HG03558 (cell line): ENCODE data around the gene LEFTY1.

Source experiments
- ATAC-seq: cut with Tn5 transposase; IDR thresholded peaks from one replicate; pipeline ENCODE4 v1.9.1; 2021; ENCODE audit warnings: moderate number of reproducible peaks; ENCODE audit not compliant: unreplicated experiment; ENCODE audit errors: extremely low read depth

The LEFTY1 gene

GRCh38 chr1:225855503-225856300 lies 33.2 kb downstream of the LEFTY1 start:
- ATAC-seq: no peak

GRCh38 chr1:225853441-225853840 lies 35.5 kb downstream of the LEFTY1 start:
- ATAC-seq: no peak

GRCh38 chr1:225852413-225853124 lies 36.4 kb downstream of the LEFTY1 start:
- ATAC-seq: no peak

GRCh38 chr1:225851805-225852204 lies 37.1 kb downstream of the LEFTY1 start:
- peak; percentile 47 for ATAC-seq

- no peak for ATAC-seq
These were observed 38.6 kb downstream of the LEFTY1 start for GRCh38 chr1:225850370-225850769.

GRCh38 chr1:225849925-225850324 lies 39.0 kb downstream of the LEFTY1 start:
- no peak for ATAC-seq

- peak; percentile 50 for ATAC-seq
These were observed 40.7 kb downstream of the LEFTY1 start for GRCh38 chr1:225848030-225848955.

- ATAC-seq: no peak
These were observed 41.3 kb downstream of the LEFTY1 start for GRCh38 chr1:225847610-225848009.

- ATAC-seq: no peak
These were observed 42.3 kb downstream of the LEFTY1 start for GRCh38 chr1:225846331-225847310.

GRCh38 chr1:225845571-225846259 lies 43.2 kb downstream of the LEFTY1 start:
- ATAC-seq: no peak

GRCh38 chr1:225845097-225845496 lies 43.8 kb downstream of the LEFTY1 start:
- ATAC-seq: no peak

- ATAC-seq: no peak
These were observed 44.5 kb downstream of the LEFTY1 start for GRCh38 chr1:225844236-225845061.

GRCh38 chr1:225843426-225843795 lies 45.5 kb downstream of the LEFTY1 start:
- ATAC-seq: no peak

GRCh38 chr1:225842788-225843425 lies 46.0 kb downstream of the LEFTY1 start:
- ATAC-seq: no peak

- no peak for ATAC-seq
These were observed 46.9 kb downstream of the LEFTY1 start for GRCh38 chr1:225842074-225842473.

- ATAC-seq: no peak
These were observed 48.2 kb downstream of the LEFTY1 start for GRCh38 chr1:225840713-225841112.

GRCh38 chr1:225840223-225840610 lies 48.7 kb downstream of the LEFTY1 start:
- no peak for ATAC-seq

- ATAC-seq: no peak
These were observed 50.2 kb downstream of the LEFTY1 start for GRCh38 chr1:225838793-225839192.
